ENCODE data around the gene ACSL1.

The ACSL1 gene

GRCh38 chr4:184838249-184839074 is 12.7 kb upstream of the ACSL1 start:
- FAIRE-seq, result no peak

DNA sequence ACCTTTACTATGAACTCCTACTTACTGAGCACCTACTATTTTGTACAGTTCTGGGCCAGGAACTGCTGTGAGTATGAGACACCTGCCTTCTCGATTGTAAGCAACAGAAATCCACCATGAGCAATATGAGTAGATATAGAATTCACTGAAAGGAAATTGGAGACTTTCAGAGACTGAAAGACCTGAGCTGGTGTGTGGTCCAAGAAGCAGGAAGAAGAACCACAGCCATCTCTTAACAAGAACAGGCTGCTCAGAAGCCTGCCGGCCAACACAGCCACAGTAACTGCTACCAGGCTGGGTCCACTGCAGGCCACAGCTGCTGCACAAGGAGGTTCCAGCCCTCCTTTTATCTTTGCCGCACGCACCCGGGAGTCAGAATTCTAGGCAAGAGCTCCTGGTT is 10.8 kb upstream of the ACSL1 start:
- FAIRE-seq, result no peak

DNA sequence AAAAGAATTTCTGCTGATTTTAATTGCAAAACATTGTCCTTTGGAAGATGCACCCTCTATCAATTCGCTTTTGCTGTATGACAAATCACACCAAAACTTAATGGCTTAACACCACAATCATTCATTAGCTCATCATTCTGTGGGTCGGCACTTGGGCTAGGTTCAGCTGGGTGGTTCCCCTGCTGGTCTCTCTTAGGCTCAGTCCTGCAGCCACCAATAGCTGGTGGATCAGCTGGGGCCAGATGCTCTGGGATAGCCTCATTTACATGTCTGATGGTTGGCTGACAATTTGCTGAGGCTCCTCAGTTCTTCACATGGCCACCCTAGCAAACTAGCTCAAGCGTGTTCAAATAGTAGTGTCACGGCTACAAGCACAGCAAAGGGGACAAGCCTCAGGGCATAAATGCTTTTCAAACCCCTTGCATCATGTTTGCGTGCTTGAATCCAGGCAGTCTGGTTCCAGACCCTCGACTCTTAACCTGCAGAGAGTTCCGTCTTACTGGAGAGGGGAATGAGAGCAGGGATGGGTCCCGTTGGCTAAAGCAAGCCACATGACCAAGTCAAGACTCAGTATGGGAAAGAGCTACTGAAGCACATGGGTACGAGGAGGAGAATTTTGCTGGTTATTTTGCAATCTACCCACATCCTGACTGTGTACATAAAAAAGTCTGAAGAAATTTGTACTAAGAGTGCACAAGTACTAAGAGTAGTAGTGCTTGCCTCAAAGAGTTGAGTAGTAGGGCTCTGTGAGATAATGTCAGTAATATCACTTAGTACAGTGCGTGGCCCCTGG is 7.5 kb upstream of the ACSL1 start:
- no peak for FAIRE-seq

DNA sequence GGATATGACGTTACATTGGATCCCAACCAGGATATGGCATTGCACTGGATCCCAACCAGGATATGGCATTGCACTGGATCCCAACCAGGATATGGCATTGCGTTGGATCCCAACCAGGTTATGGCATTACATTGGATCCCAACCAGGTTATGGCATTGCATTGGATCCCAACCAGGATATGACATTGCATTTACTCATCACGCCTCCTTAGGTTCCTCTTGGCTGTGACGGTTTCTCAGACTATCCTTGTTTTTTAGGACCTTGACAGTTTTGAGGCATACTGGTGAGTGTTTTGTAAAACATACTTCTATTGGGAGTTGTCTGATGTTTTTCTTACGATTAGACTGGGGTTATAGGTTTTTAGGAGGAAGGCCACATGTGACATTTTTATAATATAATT is 5.4 kb upstream of the ACSL1 start:
- no peak for FAIRE-seq

GRCh38 chr4:184826691-184827270 is 1.0 kb upstream of the ACSL1 start:
- no peak for FAIRE-seq

GRCh38 chr4:184825141-184825895 is 450 bp downstream of the ACSL1 start:
- FAIRE-seq, result no peak

GRCh38 chr4:184824776-184825084 is 1.0 kb downstream of the ACSL1 start:
- no peak for FAIRE-seq

- no peak for FAIRE-seq
Measured at GRCh38 chr4:184824081-184824775, 1.5 kb downstream of the ACSL1 start.

DNA sequence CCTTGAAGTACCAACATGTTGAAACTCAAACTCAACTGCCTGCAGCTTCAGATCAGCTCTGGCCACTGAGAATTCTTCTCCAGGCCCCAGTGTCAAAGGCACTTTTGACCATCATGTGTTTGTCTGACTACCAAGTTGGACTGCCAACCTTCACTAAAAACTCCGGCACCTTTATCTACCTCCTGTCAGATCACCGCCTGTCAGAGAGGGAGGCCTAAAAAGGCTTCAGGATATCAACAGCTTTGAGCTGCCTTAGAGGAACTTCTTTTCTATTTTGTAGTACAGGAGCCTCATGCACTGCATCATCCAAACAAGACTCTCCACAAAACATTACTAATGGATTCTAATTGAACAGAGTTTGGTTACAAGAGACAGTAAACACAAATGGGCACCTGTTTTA is 2.8 kb downstream of the ACSL1 start:
- FAIRE-seq, result no peak

DNA sequence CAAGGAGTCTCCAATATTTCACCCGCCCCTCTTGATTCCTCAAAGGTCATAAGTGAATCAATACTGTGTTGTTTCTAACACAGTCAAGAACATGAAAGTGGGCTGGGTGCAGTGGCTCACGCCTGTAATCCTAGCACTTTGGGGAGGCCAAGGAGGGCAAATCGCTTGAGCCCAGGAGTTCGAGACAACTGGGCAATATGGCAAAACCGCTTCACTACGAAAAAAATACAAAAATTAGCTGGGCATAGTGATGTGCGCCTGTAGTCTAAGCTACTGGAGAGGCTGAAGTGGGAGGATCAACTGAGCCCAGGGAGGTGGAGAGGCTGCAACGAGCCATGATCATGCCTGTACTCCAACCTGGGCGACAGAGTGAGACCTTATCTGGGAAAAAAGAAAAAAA is 3.4 kb downstream of the ACSL1 start:
- FAIRE-seq, result no peak

- FAIRE-seq, result no peak
Measured at GRCh38 chr4:184821242-184821641, 4.5 kb downstream of the ACSL1 start.

DNA sequence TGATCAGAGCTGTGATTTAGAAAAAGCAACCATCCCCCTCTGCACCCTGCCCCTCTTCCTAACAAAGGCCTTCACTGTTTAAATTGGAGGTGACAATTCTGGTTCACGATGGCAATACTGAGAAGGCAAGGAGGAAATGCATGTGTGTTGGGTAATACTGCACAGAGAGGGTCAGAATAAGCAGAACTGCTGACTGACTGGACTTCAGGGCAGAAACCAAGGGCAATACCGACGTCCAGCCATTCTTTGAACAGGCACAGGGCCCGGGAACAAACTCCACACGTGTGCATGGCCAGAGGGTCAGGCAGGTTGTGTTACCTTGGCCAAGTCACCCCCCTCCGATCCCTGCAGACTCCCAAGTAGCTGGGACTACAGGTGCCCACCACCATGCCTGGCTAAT is 6.0 kb downstream of the ACSL1 start:
- no peak for FAIRE-seq

GRCh38 chr4:184818216-184818564 is 7.6 kb downstream of the ACSL1 start:
- no peak for FAIRE-seq

DNA sequence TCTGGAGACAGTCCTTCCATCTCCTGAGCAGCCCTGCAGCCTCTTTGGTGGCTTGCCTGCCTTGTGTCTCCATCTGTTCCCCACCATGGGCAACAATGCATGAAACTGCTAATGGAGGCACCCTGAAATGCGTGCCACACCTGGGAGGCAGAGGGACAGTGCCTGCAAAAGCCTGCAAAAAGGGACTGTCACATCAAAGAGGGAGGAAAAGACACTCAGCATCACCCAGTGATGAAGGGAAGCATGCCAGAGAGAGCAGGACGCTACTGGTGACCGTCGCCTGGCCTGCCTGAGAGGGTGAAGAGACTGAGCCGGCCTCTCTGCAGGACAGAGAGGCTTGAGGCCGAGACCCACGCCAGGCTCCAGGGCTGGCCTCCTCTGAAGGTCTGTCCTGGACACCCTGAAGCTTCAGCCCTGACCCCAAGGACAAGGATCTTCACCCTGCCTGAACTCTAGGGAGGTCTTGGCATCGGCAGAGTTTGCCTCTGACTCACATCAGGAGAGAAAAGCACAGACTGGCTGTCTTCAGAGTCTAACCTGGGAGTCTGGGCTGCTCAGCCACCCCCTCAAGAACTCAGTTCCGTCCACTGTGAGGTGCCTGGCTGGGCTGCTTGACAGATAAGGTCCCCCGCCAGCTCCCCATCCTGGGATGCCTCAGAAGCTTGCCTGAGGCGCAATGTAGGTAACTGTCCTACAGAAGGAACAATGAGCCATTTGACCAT is 8.1 kb downstream of the ACSL1 start:
- no peak for FAIRE-seq

DNA sequence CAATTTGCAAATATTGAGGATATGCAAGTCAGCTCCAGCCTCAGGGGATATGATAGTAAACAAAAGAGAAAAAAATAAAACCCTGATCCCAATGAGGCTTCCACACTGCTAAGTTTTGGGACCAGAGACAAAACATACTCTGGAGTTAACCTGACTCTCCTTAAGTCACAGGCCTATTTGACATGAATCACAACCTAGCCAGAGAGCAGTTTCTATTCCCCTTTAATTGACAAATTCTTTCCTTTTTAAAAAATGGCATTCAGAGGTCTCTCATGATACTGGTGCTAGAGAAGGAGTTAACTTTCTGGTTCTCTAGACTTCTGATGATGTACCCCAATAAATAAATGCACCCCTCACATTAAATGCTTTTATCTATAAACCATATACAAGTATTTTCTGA is 8.8 kb downstream of the ACSL1 start:
- FAIRE-seq, result no peak

GRCh38 chr4:184815046-184815877 is 10.5 kb downstream of the ACSL1 start:
- FAIRE-seq, result no peak

- FAIRE-seq, result no peak
Measured at GRCh38 chr4:184814686-184815045, 11.1 kb downstream of the ACSL1 start.

DNA sequence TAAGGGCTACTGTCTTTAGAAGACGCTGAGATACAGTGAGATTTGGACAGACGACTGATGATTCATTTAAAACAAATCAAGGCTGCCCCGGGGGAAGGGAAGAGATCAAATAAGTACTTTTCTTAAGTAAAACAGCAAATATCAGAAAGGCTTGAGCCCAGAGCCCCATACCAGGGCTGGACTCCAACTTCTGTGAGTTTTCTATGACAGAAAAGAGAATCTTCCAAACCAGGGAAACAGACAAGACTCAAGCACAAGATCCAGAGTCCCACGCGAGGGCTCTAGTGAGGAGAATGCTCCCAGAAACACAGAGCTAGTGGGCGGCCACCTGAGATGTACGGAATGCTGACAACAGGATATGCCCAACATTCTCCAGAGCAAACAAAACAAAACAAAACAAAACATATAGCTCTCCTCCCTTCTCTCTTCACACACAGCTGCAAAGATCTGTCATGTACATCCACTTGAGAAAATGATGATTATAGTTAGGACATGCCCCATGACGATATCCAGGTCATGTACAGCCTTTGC is 13.1 kb downstream of the ACSL1 start:
- no peak for FAIRE-seq

GRCh38 chr4:184812199-184812542 is 13.6 kb downstream of the ACSL1 start:
- FAIRE-seq, result no peak

DNA sequence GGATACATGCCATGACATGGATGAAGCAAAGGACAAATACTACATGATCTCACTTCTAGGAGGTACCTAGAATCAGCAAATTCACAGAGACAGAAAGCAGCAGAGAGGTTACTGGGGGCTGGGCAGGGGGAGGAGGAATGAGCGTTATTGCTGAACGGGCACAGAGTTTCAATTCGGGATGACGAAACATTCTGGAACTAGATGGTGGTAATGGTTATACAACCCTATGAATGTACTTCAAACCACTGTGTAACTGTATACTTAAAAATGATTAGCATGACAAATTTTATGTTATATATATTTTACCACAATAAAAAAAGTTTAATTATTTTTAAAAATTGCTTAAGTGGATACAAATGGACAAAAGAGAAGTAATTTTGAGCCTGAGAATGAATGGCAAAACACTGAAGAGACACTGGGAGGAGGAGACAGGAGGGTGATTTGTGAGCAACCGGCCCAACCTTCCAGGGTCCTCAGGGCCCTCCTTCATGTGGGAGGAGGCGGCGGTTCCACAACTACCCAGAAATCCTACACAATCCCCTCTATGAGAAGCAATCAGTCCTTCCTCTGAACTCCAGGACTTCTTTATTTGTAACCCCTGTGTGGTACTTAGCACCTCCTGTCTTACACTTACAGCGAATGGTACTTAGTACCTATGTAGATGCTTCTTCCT is 14.1 kb downstream of the ACSL1 start:
- no peak for FAIRE-seq

DNA sequence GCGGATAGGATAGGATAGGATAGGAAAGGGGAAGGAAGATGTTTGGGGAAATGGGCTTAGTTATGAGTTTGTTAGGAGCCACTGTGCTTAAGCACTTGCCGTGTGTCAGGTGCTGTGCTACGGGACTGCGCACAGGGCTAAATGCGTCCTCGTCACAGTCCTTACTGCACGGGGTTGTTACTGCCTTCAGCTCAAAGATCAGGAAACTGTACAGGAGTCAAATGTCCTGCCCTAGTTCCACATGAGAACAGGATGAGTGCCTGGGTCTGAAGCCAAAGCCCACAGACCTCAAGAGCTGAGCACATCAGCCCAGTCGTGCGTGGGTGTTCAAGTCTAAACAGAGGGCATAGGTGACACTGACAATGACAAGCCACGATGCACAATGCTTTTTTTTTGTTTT is 15.0 kb downstream of the ACSL1 start:
- no peak for FAIRE-seq

All from TTC549 (cell line).